HEK293 (cell line): Measurements from ENCODE around the gene SHOX.

ENCODE experiments used
- CTCF ChIP-seq: fragments of 450-650 bp; formaldehyde crosslinking; IDR thresholded peaks from 2 replicates; pipeline ENCODE4 v1.5.1; 2016; ENCODE audit warnings: missing biosample characterization, missing genetic modification characterization
- GLIS2 ChIP-seq: fragments of 450-650 bp; formaldehyde crosslinking; IDR thresholded peaks from 2 replicates; pipeline ENCODE4 v1.5.1; 2016; ENCODE audit warnings: missing biosample characterization, missing genetic modification characterization
- ZBTB10 ChIP-seq: fragments of 450-650 bp; formaldehyde crosslinking; IDR thresholded peaks from 2 replicates; pipeline ENCODE4 v1.5.1; 2016; ENCODE audit warnings: missing biosample characterization, missing genetic modification characterization

GRCh38 chrX:672931-673330, 42.3 kb downstream of the SHOX start:
- TF ChIP-seq CTCF (no peak), ZBTB10 (tag by site-specific recombination) (no peak), GLIS2 (tag by site-specific recombination) (no peak)
